Neuron (in vitro differentiated cells): ENCODE results near the gene DOCK7.
"Not testable (repeated sequence)": the region's sequence is repeated elsewhere in the genome, so short reads cannot be mapped to it uniquely, and the experiment has no call there.

Source experiments
- H2AFZ ChIP-seq: one replicate; pipeline ENCODE4 v1.6.1; 2013; ENCODE audit warnings: low read depth, mild to moderate bottlenecking, inconsistent platforms, low read length, moderate library complexity
- H3K27me3 ChIP-seq: one replicate; pipeline ENCODE4 v1.6.1; 2013; ENCODE audit warnings: low read length; ENCODE audit not compliant: insufficient read depth
- H3K36me3 ChIP-seq: one replicate; pipeline ENCODE4 v1.6.1; 2013; ENCODE audit warnings: low read length; ENCODE audit not compliant: insufficient read depth
- H3K4me1 ChIP-seq: one replicate; pipeline ENCODE4 v1.6.1; 2013; ENCODE audit warnings: low read length; ENCODE audit not compliant: insufficient read depth
- H3K4me3 ChIP-seq: 2 replicates; pipeline ENCODE4 v1.5.1; 2013; ENCODE audit warnings: mild to moderate bottlenecking, low read length, moderate library complexity
- H3K9me3 ChIP-seq: one replicate; pipeline ENCODE4 v1.6.1; 2013; ENCODE audit warnings: low read length

Gene DOCK7

DNA sequence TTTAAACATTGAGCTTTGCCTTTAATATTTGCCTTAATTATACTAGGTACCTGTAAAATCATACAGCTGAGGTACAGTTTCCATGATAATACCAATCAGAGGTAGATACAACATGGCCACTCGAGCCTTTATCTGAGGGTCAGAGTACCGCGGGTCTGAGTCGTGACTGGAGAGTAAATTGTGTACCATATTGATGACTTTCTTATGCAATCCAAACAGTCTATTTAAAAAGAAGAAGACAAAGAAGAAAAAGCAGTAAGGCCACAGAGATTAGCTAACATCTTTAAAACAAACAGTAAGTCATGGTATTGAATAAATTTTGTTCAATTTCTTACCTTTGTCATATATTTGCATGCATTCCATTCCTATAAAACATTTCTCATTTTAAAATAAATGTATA, 159.0 kb downstream of the DOCK7 start:
- Histone ChIP-seq H3K4me3 (no peak overlapping the region), H3K4me1 (no peaks in the 10 kb centered on the region), H3K9me3 (no peaks in the 10 kb centered on the region), H3K27me3 (no peaks in the 10 kb centered on the region), H3K36me3 (peaks cover 49% of the 10 kb centered on the region), H2AFZ (no peak overlapping the region)

DNA sequence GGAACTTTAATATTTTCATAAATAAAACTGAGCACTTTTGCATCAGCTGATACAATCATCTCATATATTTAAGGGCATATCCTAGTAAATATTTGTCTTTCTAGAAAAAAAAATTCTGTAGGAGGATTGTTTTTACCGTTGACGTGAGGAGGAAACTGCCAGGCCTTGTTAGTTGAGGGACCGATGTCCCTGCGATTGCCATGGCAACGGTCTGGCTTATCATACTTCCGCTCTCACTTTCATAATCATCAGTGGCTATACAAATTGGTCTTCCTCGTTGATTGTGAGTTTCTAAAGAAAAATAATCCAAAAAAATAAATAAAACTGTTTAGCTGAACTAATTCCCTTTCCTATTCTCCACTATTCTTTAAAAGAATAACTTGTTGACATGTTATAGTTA, 160.2 kb downstream of the DOCK7 start:
- Histone ChIP-seq H3K4me3 (no peak overlapping the region), H3K36me3 (peaks cover 39% of the 10 kb centered on the region), H2AFZ (no peak overlapping the region), H3K27me3 (no peaks in the 10 kb centered on the region), H3K4me1 (no peaks in the 10 kb centered on the region), H3K9me3 (no peaks in the 10 kb centered on the region)

DNA sequence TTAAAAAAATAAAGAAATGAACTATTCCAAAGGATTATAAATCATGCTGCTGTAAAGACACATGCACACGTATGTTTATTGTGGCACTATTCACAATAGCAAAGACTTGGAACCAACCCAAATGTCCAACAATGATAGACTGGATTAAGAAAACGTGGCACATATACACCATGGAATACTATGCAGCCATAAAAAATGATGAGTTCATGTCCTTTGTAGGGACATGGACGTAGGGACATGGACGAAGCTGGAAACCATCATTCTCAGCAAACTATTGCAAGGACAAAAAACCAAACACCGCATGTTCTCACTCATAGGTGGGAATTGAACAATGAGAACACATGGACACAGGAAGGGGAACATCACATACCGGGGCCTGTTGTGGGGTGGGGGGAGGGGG, 160.8 kb downstream of the DOCK7 start:
- H3K27me3 ChIP-seq, H3K4me3 ChIP-seq, H3K9me3 ChIP-seq, H2AFZ ChIP-seq, H3K4me1 ChIP-seq: not testable (repeated sequence)
- H3K36me3 ChIP-seq: peaks cover 34% of the 10 kb centered on the region

DNA sequence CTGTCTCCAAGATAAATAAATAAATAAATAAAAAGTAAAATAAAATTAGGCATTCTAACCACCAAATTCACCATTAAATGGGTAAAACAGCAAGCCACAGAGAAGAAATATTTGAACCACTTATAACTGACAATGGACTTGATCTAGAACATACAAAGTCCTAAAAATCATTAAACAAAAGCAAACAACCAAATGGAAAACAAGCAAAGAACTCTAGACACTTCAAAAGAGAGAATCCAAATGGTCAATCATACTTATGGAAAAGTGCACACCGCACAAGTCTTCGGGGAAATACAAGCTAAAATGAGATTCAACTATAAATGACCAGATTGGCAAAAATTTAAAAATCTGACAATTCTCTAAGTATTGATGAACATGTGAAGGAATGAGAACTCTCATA, 164.3 kb downstream of the DOCK7 start:
- Histone ChIP-seq H3K36me3 (peaks cover 21% of the 10 kb centered on the region), H3K9me3 (peaks cover 2% of the 10 kb centered on the region), H3K4me3 (no peak overlapping the region), H3K27me3 (no peaks in the 10 kb centered on the region), H3K4me1 (no peaks in the 10 kb centered on the region), H2AFZ (no peak overlapping the region)

DNA sequence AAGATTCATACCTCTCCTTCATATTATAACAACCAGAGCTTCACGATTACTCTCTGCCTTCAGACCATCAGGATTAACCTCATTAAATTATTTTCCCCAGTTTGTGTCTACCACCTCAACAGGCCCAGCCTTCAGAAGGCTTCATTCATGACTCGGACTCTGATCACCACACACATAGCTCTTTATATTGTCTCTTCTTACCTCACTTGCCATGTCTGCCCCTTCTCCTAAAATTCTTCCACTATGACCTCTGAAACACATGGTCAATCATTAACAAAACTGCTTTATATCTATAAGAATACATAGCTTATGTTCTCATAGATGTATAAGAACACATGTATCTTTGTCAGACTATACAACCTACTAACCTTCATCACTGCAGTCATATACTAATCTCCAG, 171.6 kb downstream of the DOCK7 start:
- H3K27me3 ChIP-seq: no peaks in the 10 kb centered on the region
- no peak overlapping the region for H3K4me3 ChIP-seq
- H3K4me1 ChIP-seq: no peaks in the 10 kb centered on the region
- H3K9me3 ChIP-seq: peaks cover 2% of the 10 kb centered on the region
- H3K36me3 ChIP-seq: peaks cover 17% of the 10 kb centered on the region
- no peak overlapping the region for H2AFZ ChIP-seq

DNA sequence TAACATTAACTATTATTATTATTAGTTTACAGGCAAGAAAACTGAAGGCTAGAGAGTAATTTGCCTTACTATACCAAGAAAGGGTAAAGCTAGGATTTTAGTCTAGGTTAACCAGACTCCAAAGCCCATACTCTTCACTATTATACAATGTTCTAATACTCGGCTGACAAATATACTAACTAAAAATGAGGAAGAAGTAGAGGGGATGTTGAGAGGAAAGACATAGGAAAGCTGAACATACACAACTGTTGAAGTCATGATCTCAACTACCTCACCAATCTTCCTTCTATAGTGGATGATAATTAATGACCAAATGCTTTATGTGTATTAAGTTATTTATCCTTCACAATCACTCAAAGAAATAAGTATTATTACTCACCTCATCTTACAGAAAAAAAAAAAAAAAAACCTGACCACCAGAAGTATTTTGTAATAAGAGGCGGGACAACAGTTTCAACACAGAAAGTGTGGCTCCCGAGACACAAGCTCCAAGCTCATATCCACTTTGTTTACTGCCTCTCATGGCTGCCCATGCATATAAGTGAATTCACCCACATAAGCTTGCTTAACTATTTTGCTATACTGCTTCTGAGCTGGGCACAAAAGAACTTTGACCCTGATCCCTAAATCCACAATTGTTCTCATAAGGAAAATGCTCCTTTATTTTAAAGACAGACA, 173.3 kb downstream of the DOCK7 start:
- H3K9me3 ChIP-seq: peaks cover 2% of the 10 kb centered on the region
- H3K4me1 ChIP-seq: no peaks in the 10 kb centered on the region
- H2AFZ ChIP-seq: no peak overlapping the region
- peaks cover 28% of the 10 kb centered on the region for H3K36me3 ChIP-seq
- H3K27me3 ChIP-seq: no peaks in the 10 kb centered on the region
- no peak overlapping the region for H3K4me3 ChIP-seq

DNA sequence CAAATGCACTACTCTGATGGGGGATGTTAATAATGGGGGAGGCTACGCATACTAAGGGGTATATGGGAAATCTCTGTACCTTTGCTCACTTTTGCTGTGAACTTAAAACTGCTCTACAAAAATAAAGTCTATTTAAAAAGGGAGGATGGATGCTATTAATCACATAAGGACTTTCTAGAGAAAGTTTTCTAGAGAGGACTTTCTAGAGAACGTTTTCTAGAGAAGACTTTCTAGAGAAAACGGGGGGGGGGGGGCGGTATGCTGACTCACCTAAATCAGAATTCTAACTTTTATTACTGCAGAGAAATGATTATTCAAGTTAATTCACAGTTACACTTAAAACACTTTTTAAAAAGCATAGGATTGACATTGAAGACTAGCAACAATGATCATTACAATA, 175.2 kb downstream of the DOCK7 start:
- H2AFZ ChIP-seq: no peak overlapping the region
- H3K9me3 ChIP-seq: no peaks in the 10 kb centered on the region
- H3K4me3 ChIP-seq: no peak overlapping the region
- no peaks in the 10 kb centered on the region for H3K27me3 ChIP-seq
- no peaks in the 10 kb centered on the region for H3K4me1 ChIP-seq
- H3K36me3 ChIP-seq: peaks cover 35% of the 10 kb centered on the region

DNA sequence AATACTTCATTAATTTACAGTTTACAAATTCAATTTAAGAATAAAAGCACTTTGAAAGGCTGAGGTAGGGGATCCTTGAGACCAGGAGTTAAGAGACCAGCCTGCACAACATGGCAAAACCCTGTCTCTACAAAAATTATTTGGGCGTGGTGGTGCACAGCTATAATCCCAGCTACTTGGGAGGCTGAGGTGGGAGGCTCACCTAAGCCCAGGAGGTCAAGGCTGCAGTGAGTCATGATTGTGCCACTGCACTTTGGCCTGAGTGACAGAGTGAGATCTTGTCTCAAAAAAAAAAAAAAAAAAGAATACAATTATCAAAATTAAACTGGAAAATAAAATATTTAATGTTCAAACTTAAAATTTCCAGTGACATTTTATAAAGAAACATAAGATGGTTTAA, 179.2 kb downstream of the DOCK7 start:
- Histone ChIP-seq H2AFZ (no peak overlapping the region), H3K36me3 (peaks cover 58% of the 10 kb centered on the region)

DNA sequence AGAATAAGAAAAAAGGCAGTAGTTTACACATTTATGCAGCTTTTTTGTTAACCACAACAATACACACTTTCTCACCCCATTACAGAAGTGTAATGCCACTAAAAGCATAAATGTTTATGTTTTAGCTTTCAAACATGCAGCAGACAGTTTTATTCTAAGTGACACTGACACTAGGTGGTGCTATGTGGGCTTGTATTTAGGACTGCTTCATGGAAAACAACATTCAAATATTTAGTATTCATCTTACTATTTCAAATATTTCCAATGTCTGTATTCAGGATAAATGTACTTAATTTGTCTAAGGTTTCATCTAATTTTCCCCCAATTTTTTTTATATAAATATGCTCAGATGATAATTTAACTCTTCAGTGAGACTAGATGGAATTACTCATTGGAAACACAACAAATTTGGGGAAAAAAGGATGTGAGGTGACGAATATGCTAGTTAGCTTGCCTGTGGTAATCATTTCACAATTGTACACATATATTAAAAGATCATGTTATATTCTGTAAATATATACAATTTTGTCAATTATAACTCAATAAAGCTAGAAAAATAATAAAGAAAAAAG, 179.9 kb downstream of the DOCK7 start:
- Histone ChIP-seq H3K27me3 (no peaks in the 10 kb centered on the region), H3K4me1 (no peaks in the 10 kb centered on the region), H3K36me3 (peaks cover 56% of the 10 kb centered on the region), H3K4me3 (no peak overlapping the region), H3K9me3 (no peaks in the 10 kb centered on the region), H2AFZ (no peak overlapping the region)

More for the DNA sequence above, 179.2 kb downstream of the DOCK7 start:
- H3K4me1 ChIP-seq: no peaks in the 10 kb centered on the region
- H3K9me3 ChIP-seq: no peaks in the 10 kb centered on the region
- H3K4me3 ChIP-seq: no peak overlapping the region
- H3K27me3 ChIP-seq: no peaks in the 10 kb centered on the region

DNA sequence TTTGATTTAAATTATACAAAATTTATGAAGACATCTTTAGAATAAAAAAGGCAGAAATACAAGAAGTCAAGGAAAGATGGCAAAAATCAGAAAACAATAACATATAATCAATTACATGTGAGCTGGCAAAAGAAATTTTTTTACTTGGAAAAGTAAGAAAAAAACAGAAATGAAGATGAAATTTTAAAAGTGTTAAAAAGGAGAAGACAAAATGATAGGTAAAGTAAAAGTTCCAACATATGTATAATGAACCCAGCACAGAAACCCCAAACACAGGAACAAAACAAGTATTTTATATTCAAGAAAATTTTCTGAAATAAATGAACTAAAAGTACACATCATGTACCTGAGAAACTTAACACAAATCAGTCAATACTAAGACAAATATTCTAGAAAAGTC, 188.0 kb downstream of the DOCK7 start:
- Histone ChIP-seq H3K36me3 (peaks cover 28% of the 10 kb centered on the region), H3K4me3 (no peak overlapping the region), H3K27me3 (no peaks in the 10 kb centered on the region), H3K9me3 (no peaks in the 10 kb centered on the region), H3K4me1 (no peaks in the 10 kb centered on the region), H2AFZ (no peak overlapping the region)

DNA sequence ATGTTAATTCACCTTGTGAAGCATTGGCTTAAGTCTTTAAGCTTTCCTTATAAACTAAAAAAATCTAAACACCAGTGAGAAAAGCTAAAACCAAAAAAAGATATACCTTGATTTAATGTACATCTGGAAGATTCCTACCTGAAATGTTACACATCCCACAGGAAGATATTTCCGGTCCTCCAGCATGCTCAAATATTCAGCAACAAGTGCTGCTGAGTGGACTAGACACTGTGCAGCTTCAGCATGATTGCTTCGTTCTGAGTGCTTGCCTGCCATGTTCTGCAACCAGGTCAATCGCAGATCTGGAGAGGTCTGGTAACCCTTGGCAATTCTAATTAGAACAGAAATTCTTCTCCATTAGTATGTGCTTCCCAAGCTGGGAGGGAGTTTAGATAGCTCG, 194.0 kb downstream of the DOCK7 start:
- H3K36me3 ChIP-seq: peaks cover 51% of the 10 kb centered on the region
- H3K27me3 ChIP-seq: no peaks in the 10 kb centered on the region
- H3K4me1 ChIP-seq: no peaks in the 10 kb centered on the region
- no peaks in the 10 kb centered on the region for H3K9me3 ChIP-seq
- H2AFZ ChIP-seq: no peak overlapping the region
- no peak overlapping the region for H3K4me3 ChIP-seq

DNA sequence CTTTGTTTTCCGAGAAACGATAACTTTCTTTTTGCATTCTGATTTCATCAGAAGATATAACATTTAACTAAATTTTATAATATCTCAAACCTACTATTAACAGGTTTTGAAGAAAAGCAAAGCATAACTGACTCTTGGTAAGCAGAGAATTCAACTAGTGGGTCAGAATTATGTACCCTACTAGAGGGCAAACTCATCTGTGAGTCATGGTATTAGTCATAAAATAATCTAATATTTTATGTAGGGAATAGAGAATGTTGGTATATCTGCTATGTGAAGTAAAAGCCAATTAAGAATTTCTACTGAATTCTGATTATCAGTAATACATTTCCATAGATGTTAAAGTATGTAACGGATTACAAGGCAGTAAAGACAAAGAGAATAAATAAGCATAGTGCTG, 194.5 kb downstream of the DOCK7 start:
- no peaks in the 10 kb centered on the region for H3K4me1 ChIP-seq
- H3K36me3 ChIP-seq: peaks cover 55% of the 10 kb centered on the region
- H2AFZ ChIP-seq: no peak overlapping the region
- H3K4me3 ChIP-seq: no peak overlapping the region
- no peaks in the 10 kb centered on the region for H3K9me3 ChIP-seq
- no peaks in the 10 kb centered on the region for H3K27me3 ChIP-seq

DNA sequence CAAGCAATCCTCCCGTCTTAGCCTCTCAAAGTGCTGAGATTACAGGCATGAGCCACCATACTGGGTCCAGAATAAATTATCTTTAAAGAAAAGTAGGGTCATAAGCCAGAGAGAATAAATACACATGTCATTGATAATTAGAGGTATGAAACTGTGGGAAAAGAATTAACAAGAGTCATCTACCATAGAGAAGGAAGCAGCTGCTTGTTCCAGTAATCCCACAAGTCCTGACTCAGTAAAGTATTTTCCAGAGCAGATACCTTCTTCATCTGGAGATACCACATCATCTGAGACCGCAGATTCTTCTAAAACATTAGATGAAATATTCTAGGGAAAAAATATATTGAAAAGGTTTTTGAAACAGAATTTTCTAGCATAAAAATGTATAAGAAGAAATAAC, 195.7 kb downstream of the DOCK7 start:
- no peak overlapping the region for H2AFZ ChIP-seq
- H3K4me3 ChIP-seq: no peak overlapping the region
- H3K9me3 ChIP-seq: no peaks in the 10 kb centered on the region
- no peaks in the 10 kb centered on the region for H3K4me1 ChIP-seq
- H3K27me3 ChIP-seq: no peaks in the 10 kb centered on the region
- peaks cover 57% of the 10 kb centered on the region for H3K36me3 ChIP-seq

DNA sequence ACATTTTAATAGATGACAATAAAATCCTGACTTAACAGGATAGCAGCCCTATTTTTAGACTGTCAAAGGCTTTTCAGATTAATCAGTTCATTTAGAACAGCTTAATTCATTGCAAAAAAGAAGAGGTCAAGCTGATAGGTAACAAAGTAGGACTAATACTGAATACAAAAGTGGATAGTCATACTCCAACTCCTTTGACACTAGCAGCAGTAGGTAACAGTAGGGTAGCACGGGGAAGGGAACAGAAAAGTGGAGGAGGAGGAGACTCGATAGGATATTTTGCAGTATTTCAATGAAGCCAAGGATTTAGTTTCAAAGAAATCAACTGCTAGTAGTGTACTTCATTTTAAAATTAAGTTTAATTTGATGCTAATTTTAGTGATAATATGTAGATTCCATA, 200.2 kb downstream of the DOCK7 start:
- H3K9me3 ChIP-seq: no peaks in the 10 kb centered on the region
- no peak overlapping the region for H2AFZ ChIP-seq
- peaks cover 47% of the 10 kb centered on the region for H3K36me3 ChIP-seq

More for the DNA sequence above, 200.2 kb downstream of the DOCK7 start:
- H3K27me3 ChIP-seq: no peaks in the 10 kb centered on the region
- H3K4me1 ChIP-seq: no peaks in the 10 kb centered on the region
- no peak overlapping the region for H3K4me3 ChIP-seq
